NCI-H774 (cell line): ENCODE measurements around the gene LMNB1.

Experiments used
- DNase-seq: peaks from one replicate; lab custom pipeline; 2025; lab: John Stamatoyannopoulos, UW

LMNB1 gene

GRCh38 chr5:126855266-126855665 is 78.3 kb downstream of the LMNB1 start:
- no peak for DNase-seq

GRCh38 chr5:126857472-126858410 is 80.8 kb downstream of the LMNB1 start:
- DNase-seq = no peak

DNA sequence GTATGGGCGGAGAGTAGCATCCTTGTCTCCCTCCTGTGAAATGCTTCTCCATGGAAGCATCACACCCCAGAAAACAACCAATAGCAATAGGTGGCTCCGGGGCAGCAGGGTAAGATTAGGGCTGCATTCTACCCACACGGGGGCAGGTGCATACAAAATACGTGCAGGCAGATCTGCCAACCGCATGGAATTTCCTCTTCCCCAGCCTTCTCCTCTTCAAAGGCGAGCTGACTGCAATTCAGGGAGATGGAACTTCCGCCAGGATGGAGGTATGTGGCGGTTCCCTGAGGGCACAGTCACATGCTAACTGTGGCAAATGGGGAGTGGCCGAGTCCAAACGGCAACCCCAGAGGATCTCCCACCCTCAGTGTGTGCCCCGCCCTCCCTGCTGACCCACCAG is 81.5 kb downstream of the LMNB1 start:
- DNase-seq = no peak

DNA sequence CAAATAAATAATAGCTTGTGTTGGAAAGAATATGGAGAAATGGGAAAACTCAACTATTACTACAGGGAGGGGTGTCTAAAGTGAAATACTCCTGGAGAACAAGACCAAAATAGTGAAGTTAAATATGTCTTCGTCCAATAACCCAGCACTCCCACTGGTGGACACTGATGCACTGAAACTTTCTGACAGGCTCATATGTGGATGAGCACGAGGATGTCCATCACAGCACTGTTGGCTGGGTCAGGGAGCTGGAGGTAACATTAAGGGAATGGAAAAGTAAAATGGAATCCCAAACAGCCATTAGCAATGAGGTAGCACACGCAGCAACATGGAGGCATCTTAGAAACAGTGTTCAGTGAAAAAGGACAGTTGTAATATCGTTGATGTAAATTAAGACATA is 86.5 kb downstream of the LMNB1 start:
- no peak for DNase-seq

DNA sequence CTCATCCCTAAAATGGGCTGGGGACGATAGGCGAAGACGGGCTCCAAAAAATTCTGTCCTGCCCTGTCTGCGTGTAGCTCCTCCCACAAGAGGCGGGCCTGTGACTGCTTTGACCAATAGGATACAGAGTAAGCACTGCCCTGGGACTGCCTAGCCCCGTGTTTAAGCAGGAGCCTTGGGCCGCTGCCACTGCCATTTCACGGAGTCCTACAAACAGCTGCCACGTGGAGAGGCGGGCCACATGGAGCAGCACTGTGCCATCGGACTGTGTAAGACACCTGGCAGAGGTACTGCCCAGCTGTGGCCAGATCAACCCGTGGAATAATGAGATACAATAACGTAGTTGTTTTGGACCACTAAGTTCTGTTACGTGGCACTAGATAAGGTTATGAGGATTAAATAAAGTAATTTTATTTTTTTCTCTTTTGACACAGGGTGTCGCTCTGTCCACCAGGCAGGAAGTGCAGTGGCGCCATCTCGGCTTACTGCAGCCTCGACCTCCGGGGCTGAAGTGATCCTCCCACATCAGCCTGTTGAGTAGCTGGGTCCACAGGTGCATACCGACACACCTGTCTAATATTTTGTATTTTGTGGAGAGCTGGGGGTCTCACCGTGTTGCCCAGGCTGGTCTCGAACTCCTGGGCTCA is 87.2 kb downstream of the LMNB1 start:
- DNase-seq = no peak

- no peak for DNase-seq
These were observed 88.4 kb downstream of the LMNB1 start for GRCh38 chr5:126865299-126865698.

GRCh38 chr5:126866851-126867636 is 90.1 kb downstream of the LMNB1 start:
- DNase-seq = no peak

- DNase-seq = no peak
These were observed 91.5 kb downstream of the LMNB1 start for GRCh38 chr5:126868338-126869004.

GRCh38 chr5:126869005-126869451 is 92.1 kb downstream of the LMNB1 start:
- no peak for DNase-seq

DNA sequence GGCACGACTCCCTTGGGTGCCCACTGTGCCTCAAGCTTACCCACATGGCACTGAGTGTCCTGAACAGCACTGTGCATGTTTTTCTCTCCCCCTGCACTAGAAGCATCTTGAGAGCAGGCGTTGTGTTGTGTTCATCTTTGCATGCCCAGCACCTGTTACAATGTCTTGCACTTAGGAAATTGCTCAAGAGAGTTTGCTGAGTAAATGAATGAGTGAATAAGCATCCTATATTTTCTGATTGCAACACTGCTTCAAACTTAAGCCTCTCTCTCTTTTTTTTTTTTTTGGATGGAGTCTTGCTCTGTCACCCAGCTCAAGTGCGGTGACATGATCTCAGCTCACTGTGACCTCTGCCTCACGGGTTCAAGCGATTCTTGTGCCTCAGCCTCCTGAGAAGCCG is 94.5 kb downstream of the LMNB1 start:
- no peak for DNase-seq

DNA sequence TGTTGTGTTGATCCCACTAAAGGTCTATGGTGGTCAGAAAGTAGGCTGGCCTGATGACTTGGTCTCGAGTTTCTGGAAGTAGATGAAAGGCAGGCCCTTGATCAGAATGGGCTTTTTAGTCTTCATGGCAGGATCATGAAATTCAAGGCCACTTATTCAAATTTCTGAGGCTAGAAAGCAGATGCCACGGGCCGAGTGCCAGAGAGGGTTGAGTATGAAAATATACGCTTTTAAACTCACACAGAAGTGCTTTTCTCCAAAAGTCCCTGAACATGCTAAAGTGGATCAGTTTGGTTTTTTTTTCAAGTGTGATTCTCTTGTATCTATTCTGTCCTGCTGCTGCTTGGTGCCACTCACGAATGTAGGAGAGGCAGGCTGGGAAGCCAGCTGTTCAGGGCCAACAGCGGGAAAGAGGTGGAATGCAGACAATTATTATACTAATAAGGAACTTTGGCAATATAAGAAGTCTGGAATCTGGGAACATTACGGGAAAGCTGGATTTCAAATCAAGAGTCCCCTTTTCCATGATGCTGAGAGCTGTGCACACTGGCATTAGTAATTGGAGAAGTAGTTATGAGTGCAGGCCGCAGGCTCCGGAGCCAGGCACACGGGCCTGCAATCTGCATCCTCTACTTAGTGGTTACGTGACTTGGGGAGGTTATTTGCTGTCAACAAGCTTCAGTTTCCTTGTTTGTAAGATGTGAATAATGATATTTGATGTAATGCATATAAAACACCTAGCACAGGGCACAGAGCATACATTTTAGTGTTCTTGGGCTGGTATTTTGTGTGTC is 95.8 kb downstream of the LMNB1 start:
- DNase-seq = no peak

DNA sequence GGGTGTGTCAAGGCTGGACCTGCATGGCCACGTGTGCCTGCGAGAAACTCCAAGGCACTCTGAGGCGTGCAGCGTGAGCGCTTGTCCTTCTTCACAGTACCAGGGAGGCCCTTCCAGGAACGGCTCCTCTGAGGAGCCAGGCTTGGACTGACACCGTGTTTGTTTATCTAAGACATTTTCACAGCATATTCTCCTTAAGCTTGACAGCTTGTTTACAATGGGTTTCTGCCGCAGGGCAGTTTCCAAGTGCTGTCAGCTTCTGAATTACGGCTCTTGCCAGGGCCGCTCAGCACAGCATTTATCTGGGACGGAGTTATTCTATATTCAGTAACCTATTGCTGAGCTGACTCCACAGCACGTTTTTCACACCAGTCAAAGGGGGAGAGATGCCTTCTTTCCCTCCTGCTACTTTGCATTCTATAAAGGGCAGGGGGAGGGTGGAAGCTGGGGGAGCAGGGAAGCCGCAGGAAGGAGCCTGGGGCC is 98.4 kb downstream of the LMNB1 start:
- no peak for DNase-seq

DNA sequence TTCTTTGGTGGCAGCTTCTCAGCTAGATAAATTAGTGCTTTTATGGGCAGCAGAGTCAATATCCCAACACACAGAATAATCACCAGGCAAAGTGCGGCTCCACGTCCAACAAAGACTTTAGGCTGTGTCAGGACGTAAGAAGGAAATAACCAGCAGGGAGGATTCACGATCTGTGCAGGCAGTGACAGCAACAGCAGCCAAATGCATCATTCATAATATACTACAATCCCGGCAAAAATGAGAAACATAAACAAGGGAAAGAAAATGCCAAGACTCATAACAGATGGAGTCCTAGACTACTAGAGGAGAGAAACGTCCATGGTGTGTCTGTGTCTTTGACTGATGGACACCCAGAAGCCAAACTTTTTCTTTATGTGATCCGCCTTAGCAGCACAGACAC is 100.7 kb downstream of the LMNB1 start:
- no peak for DNase-seq

- no peak for DNase-seq
These were observed 101.1 kb downstream of the LMNB1 start for GRCh38 chr5:126878085-126878484.

GRCh38 chr5:126878634-126879033 is 101.7 kb downstream of the LMNB1 start:
- DNase-seq = no peak

- DNase-seq = no peak
These were observed 105.1 kb downstream of the LMNB1 start for GRCh38 chr5:126881821-126882600.

DNA sequence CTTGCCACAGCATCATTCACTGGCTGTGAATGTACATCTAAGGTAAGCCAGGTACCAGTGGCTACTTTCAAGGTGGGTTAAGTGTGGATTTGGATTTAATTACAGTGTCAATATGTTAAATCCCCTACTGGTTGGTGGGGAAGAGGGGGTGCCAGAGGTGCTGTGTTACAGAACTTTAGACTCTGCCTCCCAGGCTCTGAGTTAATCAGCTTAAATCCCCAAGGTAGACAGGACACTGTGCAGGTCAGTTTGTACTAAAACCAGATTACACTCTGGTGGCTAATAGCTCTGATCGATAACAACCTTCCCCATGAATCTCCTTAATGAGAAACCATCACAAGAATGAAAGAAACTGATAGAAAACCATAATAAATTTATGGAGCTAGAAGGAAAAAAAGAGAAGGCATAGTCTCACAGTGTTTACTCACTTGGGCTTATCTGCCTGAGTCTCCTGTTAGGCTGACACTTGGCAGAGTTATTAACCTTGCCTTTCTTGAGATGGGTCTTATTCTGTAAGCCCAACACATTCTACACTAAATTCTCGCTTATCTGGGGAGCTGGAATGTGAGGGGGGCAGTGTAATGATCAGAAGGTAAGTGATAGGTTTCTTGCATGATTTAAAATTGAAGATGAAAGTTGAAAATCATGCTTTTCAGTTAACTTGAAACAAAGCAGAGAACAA is 106.8 kb downstream of the LMNB1 start:
- no peak for DNase-seq

- no peak for DNase-seq
These were observed 107.4 kb downstream of the LMNB1 start for GRCh38 chr5:126884269-126884819.
